ENCODE results near the gene HMGA1. TPM values are rescaled to one million over a fixed set of nuclear protein-coding genes. Genes with fewer than 3 reads are reported as not detected.

The HMGA1 gene
- total and polyA plus RNA-seq, 2 of the 13 experiments (the other 11 are each of a cell fraction or from before 2014, with no cell fraction given) = 117 to 145 TPM

DNA sequence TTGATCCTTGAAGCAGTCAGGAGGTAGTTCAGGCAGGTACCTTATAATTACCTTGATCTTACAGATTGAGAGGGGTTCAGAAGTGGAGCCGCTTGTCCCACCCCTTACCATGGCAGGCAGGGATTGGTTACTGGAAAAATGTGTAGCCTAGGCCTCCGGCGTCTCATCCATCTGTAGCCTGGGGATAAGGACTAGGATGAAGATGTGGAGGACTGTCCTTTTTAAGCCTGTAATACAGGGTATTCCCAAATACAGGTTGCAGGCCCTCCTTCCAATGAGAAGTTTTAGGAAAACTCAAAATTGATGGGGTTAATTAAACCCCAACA, 2.8 kb downstream of the HMGA1 start (continued):
- no peak for TF ChIP-seq ATF7-NPFF (CRISPR knock-in tag; IDR thresholded peaks at IDR 0.05; ENCODE audit: low read depth)
- no peak for TF ChIP-seq ZNF256 (CRISPR knock-in tag; conservative IDR thresholded peaks at IDR 0.05)
- no peak for TF ChIP-seq POLR2AphosphoS5 (IDR thresholded peaks at IDR 0.05; ENCODE audit: low read depth, low read length)
- no peak for TF ChIP-seq ZNF407 (CRISPR knock-in tag; IDR thresholded peaks at IDR 0.05; ENCODE audit: not compliant biosample characterization)
- no peak for TF ChIP-seq ZNF276 (CRISPR knock-in tag; IDR thresholded peaks at IDR 0.05; ENCODE audit: low read depth)

All from HepG2 (cell line).